Upper lobe of right lung (tissue), 1 donor: ENCODE data around the gene NSRP1. TPM values are rescaled to one million over a fixed set of nuclear protein-coding genes. Genes with fewer than 3 reads are reported as not detected.

ENCODE experiments used
- ATAC-seq: fragments of 200-7000 bp; cut with Tn5 transposase; one replicate; pipeline ENCODE4 v1.9.1; 2020; ENCODE audit warnings: mild to moderate bottlenecking, moderate library complexity
- DNase-seq: peaks from one replicate; pipeline ENCODE4 v3.0.0-alpha.2; 2020
- H3K27ac ChIP-seq: fragments of 200-600 bp; one replicate; pipeline ENCODE4 v1.8.0; 2022
- H3K27me3 ChIP-seq: fragments of 200-600 bp; one replicate; pipeline ENCODE4 v1.8.0; 2022; ENCODE audit warnings: mild to moderate bottlenecking
- H3K36me3 ChIP-seq: fragments of 200-600 bp; one replicate; pipeline ENCODE4 v1.8.0; 2022
- H3K4me1 ChIP-seq: fragments of 200-600 bp; one replicate; pipeline ENCODE4 v1.8.0; 2022
- H3K4me3 ChIP-seq: fragments of 200-600 bp; one replicate; pipeline ENCODE4 v1.8.0; 2022; ENCODE audit warnings: mild to moderate bottlenecking
- H3K9me3 ChIP-seq: fragments of 200-600 bp; one replicate; pipeline ENCODE4 v1.8.0; 2022
- CTCF ChIP-seq: fragments of 200-600 bp; IDR thresholded peaks from one replicate; pipeline ENCODE4 v1.8.0; 2022; ENCODE audit warnings: antibody characterized with exemption
- intact Hi-C: fragments of 100-400 bp; cut with DNase I; formaldehyde crosslinking; loops from one replicate; pipeline ENCODE4 v1.11.0; 2022
- total RNA-seq: library from RNA; stranded (reverse); fragmentation: NEBNext Ultra II Directional; extraction: Animal tissue kit (Norgen Biotek cat#: 25700); gene quantifications from one replicate; pipeline ENCODE4 v1.2.1, GENCODE V29; 2021
- donor health status: DM: no; HTN: yes; CAD: no; lungs with severe emphysema.

Gene NSRP1
- total RNA-seq, 1 donor from 2014 or later, result 31.0 TPM

GRCh38 chr17:30210366-30210765 lies 93.8 kb downstream of the NSRP1 start:
- no peak overlapping the region for H3K4me3 ChIP-seq
- H3K9me3 ChIP-seq, result no peaks in the 10 kb centered on the region
- H3K4me1 ChIP-seq, result no peaks in the 10 kb centered on the region
- no peaks in the 10 kb centered on the region for H3K36me3 ChIP-seq
- no peak overlapping the region for H3K27ac ChIP-seq
- ATAC-seq (no peak), DNase-seq (no peak)
- H3K27me3 ChIP-seq, result no peaks in the 10 kb centered on the region
- intact Hi-C loops, result no loop called here
- no peak for TF ChIP-seq CTCF

GRCh38 chr17:30210901-30211300 lies 94.3 kb downstream of the NSRP1 start:
- Histone ChIP-seq H3K27me3 (no peaks in the 10 kb centered on the region), H3K36me3 (no peaks in the 10 kb centered on the region), H3K9me3 (no peaks in the 10 kb centered on the region), H3K27ac (no peak overlapping the region), H3K4me1 (no peaks in the 10 kb centered on the region), H3K4me3 (no peak overlapping the region)
- DNase-seq (no peak), ATAC-seq (no peak)
- TF ChIP-seq CTCF, result no peak
- intact Hi-C loops, result no loop called here

- H3K27me3 ChIP-seq, result no peaks in the 10 kb centered on the region
- no peak for DNase-seq
- H3K9me3 ChIP-seq, result no peaks in the 10 kb centered on the region
- no peak overlapping the region for H3K27ac ChIP-seq
- no peak for ATAC-seq
- no peaks in the 10 kb centered on the region for H3K4me1 ChIP-seq
- intact Hi-C loops, result no loop called here
- no peaks in the 10 kb centered on the region for H3K36me3 ChIP-seq
- TF ChIP-seq CTCF, result no peak
- no peak overlapping the region for H3K4me3 ChIP-seq
These were observed 94.8 kb downstream of the NSRP1 start for GRCh38 chr17:30211371-30211770.

DNA sequence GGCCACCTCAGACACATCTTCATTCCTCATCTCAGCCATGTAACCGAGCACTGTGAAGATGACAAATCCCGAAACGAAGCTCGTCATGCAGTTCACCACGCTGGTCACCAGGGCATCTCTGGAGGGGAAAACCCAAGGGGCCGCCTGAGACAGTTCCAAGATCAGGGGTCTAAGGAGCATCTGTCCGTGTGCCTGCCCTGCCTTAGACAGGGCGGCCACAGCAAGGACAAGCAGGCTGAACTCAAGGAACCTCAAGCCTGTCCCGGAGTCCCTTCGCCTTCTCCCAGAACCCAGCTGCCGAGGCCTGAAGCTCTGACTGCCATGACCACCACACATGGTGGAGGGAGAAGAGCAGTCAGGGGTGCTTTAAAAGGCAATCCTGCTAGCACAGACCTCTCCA lies 96.1 kb downstream of the NSRP1 start:
- no peak for TF ChIP-seq CTCF
- intact Hi-C loops, result no loop called here
- H3K4me3 ChIP-seq, result no peak overlapping the region
- H3K27me3 ChIP-seq, result no peaks in the 10 kb centered on the region
- H3K4me1 ChIP-seq, result no peaks in the 10 kb centered on the region
- DNase-seq (no peak), ATAC-seq (no peak)
- no peak overlapping the region for H3K27ac ChIP-seq
- no peaks in the 10 kb centered on the region for H3K9me3 ChIP-seq
- no peaks in the 10 kb centered on the region for H3K36me3 ChIP-seq

DNA sequence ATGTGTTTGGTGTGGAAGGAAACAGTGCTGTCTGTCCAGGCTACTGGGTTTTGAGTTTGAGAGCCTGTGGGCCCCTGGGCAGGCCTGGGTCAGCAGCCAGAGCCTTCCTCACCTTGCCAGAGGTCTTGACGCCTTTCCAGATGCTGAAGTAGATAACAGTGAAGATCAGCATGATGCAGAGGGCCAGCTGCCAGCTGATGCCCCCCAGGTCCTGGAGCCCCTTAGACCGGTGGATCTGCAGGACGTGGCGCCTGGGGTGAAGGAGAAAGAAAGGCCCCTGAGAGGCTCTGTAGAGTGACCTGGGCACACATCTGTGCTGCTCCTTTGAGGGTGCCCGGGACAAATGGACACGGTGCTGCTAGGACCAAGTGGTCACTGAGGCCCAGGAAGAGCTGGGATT lies 100.4 kb downstream of the NSRP1 start:
- DNase-seq (no peak), ATAC-seq (no peak)
- Histone ChIP-seq H3K36me3 (no peaks in the 10 kb centered on the region), H3K9me3 (no peaks in the 10 kb centered on the region), H3K27ac (no peak overlapping the region), H3K4me1 (no peaks in the 10 kb centered on the region), H3K27me3 (no peaks in the 10 kb centered on the region), H3K4me3 (no peak overlapping the region)
- TF ChIP-seq CTCF, result no peak
- intact Hi-C loops, result no loop called here

- ATAC-seq (no peak), DNase-seq (no peak)
- no peak overlapping the region for H3K4me3 ChIP-seq
- H3K4me1 ChIP-seq, result no peaks in the 10 kb centered on the region
- intact Hi-C loops, result no loop called here
- no peaks in the 10 kb centered on the region for H3K9me3 ChIP-seq
- no peaks in the 10 kb centered on the region for H3K36me3 ChIP-seq
- no peaks in the 10 kb centered on the region for H3K27me3 ChIP-seq
- H3K27ac ChIP-seq, result no peak overlapping the region
- TF ChIP-seq CTCF, result no peak
These were observed 101.2 kb downstream of the NSRP1 start for GRCh38 chr17:30217746-30218245.
